IPS-15b (cell line): ENCODE measurements around the gene OR2Y1.
"Not testable (repeated sequence)": the region's sequence is repeated elsewhere in the genome, so short reads cannot be mapped to it uniquely, and the experiment has no call there.

Source experiments
- H3K27me3 ChIP-seq: one replicate; pipeline ENCODE4 v1.6.1; 2013; ENCODE audit warnings: low read length; ENCODE audit not compliant: control insufficient read depth, insufficient read depth
- H3K36me3 ChIP-seq: one replicate; pipeline ENCODE4 v1.6.1; 2013; ENCODE audit warnings: low read length; ENCODE audit not compliant: control insufficient read depth, insufficient read depth
- H3K4me1 ChIP-seq: one replicate; pipeline ENCODE4 v1.6.1; 2013; ENCODE audit warnings: mild to moderate bottlenecking, low read length; ENCODE audit not compliant: control insufficient read depth, insufficient read depth
- H3K4me3 ChIP-seq: one replicate; pipeline ENCODE4 v1.5.1; 2013; ENCODE audit warnings: low read depth, low read length
- H3K9ac ChIP-seq: one replicate; pipeline ENCODE4 v1.6.1; 2013; ENCODE audit warnings: low read depth, mild to moderate bottlenecking, low read length
- H3K9me3 ChIP-seq: one replicate; pipeline ENCODE4 v1.6.1; 2013; ENCODE audit warnings: mild to moderate bottlenecking, low read length; ENCODE audit not compliant: control insufficient read depth, insufficient read depth

The OR2Y1 gene

DNA sequence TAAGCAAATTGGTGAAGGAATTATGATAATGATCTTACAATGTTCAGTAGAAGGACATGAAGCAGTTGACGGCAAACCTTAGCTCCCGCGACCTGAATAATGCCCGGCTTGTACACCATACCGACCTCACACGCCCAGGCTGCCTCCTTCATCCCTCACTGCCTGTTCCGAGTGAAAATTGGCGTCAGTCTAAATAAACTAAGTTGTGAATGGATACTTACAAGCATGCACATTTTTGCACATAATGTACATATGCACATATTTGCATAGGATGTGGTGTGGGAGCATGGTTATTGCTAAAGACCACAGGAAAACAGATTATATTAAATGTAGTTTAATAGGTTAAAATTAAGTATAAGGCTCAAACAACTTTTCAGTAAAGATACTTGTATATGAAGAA, 14.9 kb downstream of the OR2Y1 start:
- no peaks in the 10 kb centered on the region for H3K36me3 ChIP-seq
- H3K9ac ChIP-seq = no peak overlapping the region
- H3K9me3 ChIP-seq = no peaks in the 10 kb centered on the region
- H3K27me3 ChIP-seq = no peaks in the 10 kb centered on the region
- no peaks in the 10 kb centered on the region for H3K4me1 ChIP-seq
- no peak overlapping the region for H3K4me3 ChIP-seq

DNA sequence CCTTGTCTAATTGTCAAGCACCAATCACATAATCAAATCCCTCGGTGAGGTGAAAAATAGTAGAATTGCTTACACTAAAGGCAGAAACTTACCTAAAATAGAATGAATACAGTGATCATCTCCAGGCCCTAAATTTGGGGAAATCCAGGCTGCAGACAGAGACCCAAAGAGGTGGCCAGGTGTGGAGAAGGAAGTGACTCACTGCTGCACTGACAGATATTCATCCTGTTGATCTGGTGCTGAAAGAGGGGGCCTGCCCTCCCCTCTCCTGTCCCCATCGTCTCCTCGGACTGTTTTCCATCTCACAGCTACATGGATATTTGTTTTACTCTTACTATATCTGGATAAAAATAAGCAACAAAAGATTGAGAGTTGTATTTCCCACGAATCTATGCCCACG, 15.9 kb downstream of the OR2Y1 start:
- Histone ChIP-seq H3K4me3 (no peak overlapping the region), H3K4me1 (no peaks in the 10 kb centered on the region), H3K9me3 (no peaks in the 10 kb centered on the region), H3K27me3 (no peaks in the 10 kb centered on the region), H3K9ac (no peak overlapping the region), H3K36me3 (no peaks in the 10 kb centered on the region)

DNA sequence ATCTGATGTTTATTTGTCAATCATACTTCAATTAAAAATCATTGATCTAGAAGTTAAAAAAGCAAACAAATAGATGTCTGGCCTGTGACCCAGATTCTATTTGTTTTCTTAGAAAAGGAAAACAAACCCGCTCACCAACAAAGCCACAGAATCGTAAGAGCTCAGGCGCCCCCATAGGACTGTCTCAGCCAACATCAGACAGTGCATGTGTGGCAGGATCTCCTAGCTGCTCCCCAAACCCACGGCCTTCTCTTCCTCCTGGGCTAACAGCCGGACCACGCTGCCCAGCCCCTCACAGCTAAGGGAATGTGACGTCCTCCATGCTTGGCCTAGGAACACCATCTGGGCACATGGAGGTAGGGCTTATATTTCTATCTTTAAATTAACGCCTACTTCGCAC, 19.4 kb downstream of the OR2Y1 start:
- no peaks in the 10 kb centered on the region for H3K4me1 ChIP-seq
- no peak overlapping the region for H3K4me3 ChIP-seq
- no peaks in the 10 kb centered on the region for H3K9me3 ChIP-seq
- no peaks in the 10 kb centered on the region for H3K27me3 ChIP-seq
- H3K9ac ChIP-seq = no peak overlapping the region
- no peaks in the 10 kb centered on the region for H3K36me3 ChIP-seq

DNA sequence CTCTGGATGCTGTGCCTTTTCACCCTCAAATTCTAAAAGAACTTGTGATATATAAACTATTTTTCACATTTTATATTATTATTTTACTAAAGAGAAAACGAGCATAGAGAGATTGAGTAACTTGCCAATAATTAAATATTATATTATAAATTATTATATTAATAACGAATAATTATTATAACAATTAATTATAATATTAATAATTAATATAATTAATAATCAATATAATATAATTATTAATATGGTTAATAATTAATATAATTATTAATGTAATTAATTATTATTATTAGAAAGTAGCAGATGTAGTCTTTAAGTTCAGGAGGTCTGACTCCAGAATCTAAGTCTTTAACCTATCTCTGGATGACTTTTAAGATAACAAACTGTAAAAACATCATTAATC, 20.1 kb downstream of the OR2Y1 start:
- Histone ChIP-seq H3K9ac (no peak overlapping the region), H3K27me3 (no peaks in the 10 kb centered on the region), H3K4me3 (no peak overlapping the region), H3K36me3 (no peaks in the 10 kb centered on the region), H3K4me1 (no peaks in the 10 kb centered on the region), H3K9me3 (no peaks in the 10 kb centered on the region)

DNA sequence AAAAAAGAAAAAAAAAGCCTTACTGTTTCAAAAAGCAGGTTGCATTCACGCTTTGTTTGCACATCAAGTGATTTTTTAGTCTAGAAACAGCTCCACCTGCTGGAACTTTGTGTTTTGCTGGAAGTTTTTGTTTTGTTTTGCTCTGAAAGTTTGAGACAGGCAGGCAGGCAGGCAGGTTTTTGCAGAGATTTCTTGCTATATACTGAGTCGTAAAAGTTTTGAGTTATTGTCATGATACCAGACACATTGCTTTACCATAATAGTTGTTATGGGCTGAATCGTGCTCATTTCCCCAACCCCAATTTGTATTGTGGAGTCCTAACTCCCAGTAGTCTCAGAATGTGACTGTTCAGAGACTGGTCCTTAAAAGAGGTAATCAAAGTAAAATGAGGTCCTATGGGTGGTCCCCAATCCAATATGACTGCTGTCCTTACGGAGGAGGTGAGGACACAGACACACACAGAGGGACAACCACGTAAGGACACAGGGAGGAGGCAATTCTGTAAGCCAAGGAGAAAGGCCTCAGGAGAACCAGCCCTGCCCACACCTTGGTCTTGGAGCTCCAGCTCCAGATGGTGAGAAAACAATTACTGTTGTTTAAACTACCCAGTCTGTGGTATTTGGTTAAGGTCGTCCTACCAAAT, 20.9 kb downstream of the OR2Y1 start:
- H3K27me3 ChIP-seq = no peaks in the 10 kb centered on the region
- H3K36me3 ChIP-seq = no peaks in the 10 kb centered on the region
- H3K9me3 ChIP-seq = no peaks in the 10 kb centered on the region
- H3K4me1 ChIP-seq = no peaks in the 10 kb centered on the region
- H3K9ac ChIP-seq = no peak overlapping the region
- H3K4me3 ChIP-seq = no peak overlapping the region

DNA sequence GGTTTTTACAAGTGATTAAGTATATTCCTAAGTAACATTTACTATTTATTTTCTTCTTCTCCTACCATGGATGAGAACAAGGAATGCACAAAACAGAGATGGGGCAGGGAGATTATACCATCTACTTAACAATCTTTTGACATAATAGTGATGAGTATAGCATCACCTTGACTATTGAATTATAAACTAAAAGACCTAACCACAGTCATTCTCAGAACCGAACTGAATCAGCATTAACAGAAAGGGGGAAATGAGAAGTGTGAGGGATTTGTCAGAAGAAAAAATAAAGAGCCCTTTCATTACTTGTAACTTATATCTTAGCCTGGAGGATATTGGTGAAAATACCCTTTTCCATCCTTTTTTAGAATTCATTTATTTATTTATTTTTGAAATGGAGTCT, 21.9 kb downstream of the OR2Y1 start:
- Histone ChIP-seq H3K4me3 (no peak overlapping the region), H3K36me3 (no peaks in the 10 kb centered on the region), H3K9me3 (no peaks in the 10 kb centered on the region), H3K9ac (no peak overlapping the region), H3K4me1 (no peaks in the 10 kb centered on the region), H3K27me3 (no peaks in the 10 kb centered on the region)

DNA sequence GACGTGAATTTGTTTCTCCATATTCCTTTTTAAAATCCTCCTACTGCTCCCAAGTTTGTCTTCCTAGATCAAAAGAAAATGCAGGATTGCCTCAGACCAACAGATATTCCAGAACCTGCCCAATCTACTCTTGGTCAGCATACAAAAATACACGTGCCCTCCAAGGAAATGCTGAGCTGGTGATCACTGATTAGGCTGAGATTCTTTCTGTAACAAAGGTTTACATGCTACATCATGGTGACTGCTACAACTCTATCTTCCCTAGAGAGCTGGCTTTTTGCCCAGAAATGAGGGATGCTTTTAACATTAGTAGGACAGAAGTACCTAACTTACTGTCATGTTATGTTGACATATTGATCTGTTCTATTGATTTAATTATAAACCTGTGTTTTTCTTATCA, 35.5 kb downstream of the OR2Y1 start:
- Histone ChIP-seq H3K27me3 (no peaks in the 10 kb centered on the region), H3K9ac (no peak overlapping the region), H3K4me1 (peaks cover 4% of the 10 kb centered on the region), H3K9me3 (no peaks in the 10 kb centered on the region), H3K4me3 (no peak overlapping the region), H3K36me3 (no peaks in the 10 kb centered on the region)

DNA sequence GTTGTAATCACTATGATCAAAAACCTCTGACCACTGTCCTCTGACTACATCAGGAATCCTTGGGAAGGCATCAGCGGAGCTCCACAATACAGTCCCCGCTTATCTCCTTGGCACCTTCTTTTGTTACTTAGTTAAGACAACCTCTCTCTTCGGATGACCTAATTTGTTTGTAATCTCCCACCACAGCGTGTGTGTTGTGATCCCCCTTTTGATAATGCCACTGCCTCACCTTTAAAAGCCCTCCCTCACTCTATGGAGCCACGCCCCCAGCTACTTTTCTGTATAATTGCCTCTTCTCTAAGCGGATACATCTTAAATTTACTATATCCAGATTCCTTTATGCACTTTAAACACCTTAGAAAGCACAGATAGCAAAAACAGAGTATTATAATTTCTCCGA, 35.9 kb downstream of the OR2Y1 start:
- Histone ChIP-seq H3K4me3 (no peak overlapping the region), H3K27me3 (no peaks in the 10 kb centered on the region), H3K36me3 (no peaks in the 10 kb centered on the region), H3K9me3 (no peaks in the 10 kb centered on the region), H3K4me1 (peaks cover under 1% of the 10 kb centered on the region), H3K9ac (no peak overlapping the region)

DNA sequence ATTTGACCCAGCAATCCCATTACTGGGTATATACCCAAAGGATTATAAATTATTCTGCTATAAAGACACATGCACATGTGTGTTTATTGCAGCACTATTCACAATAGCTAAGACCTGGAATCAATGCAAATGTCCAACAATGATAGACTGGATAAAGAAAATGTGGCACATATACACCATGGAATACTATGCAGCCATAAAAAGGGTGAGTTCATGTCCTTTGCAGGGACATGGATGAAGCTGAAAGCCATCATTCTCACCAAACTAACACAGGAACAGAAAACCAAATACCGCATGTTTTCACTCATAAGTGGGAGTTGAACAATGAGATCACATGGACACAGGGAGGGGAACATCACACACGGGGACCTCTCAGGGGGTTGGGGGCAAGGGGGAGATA, 36.5 kb downstream of the OR2Y1 start:
- H3K4me3 ChIP-seq, H3K36me3 ChIP-seq, H3K9ac ChIP-seq, H3K4me1 ChIP-seq, H3K9me3 ChIP-seq, H3K27me3 ChIP-seq: not testable (repeated sequence)

DNA sequence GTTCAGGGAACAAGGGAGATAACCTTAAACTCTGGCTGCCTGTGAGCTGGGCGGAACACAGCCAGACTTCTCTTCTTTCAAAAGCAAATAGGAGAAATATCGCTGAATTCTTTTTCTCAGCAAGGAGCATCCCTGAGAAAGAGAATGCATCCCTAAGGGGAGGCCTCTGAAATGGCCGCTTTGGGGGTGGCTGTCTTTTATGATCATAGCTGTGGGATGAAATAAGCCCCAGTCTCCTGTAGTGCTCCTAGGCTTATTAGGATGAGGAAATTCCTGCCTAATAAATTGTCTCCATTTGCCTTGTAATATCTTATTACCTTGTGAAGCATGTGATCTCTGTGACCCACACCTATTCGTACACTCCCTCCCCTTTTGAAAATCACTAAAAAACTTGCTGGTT, 39.4 kb downstream of the OR2Y1 start:
- H3K9ac ChIP-seq, H3K27me3 ChIP-seq, H3K4me3 ChIP-seq, H3K9me3 ChIP-seq, H3K36me3 ChIP-seq, H3K4me1 ChIP-seq: not testable (repeated sequence)

DNA sequence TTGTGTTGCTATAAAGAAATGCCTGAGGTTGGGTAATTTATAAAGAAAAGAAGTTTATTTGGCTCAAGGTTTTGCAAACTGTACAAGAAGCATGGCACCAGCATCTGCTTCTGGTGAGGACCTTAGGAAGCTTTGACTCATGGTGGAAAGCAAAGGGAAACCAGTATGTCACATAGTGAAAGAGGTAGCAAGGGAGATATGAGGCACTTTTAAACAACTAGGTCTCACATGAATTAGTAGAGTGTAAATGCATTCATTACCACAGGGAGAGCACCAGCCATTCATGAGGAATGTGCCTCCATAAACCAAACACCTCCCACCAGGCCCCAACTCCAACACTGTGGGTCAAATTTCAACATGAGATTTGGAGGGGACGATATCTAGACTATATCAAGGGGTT, 40.8 kb downstream of the OR2Y1 start:
- H3K4me3 ChIP-seq = no peak overlapping the region
- H3K4me1 ChIP-seq = no peaks in the 10 kb centered on the region
- no peaks in the 10 kb centered on the region for H3K27me3 ChIP-seq
- H3K9me3 ChIP-seq = no peaks in the 10 kb centered on the region
- H3K36me3 ChIP-seq = no peaks in the 10 kb centered on the region
- no peak overlapping the region for H3K9ac ChIP-seq

DNA sequence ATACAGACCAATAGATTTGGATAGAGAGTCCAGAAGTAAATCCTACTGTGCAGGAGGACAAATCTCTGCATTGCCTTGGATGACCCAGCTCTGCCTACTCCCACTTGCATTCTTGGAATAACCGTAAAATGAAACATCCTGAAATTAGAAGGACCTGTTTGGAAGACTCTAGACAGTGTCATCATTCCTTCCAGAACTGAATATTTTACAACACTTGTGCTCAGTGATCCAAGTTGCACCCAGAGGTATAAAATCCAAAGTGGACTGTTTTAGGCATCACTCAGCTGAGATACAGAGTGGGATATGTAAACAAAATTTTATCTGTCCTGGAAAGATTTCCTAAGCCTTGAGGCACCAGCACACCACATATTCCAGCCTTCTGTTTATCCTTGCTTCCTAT, 43.7 kb downstream of the OR2Y1 start:
- H3K27me3 ChIP-seq = no peaks in the 10 kb centered on the region
- H3K9me3 ChIP-seq = no peaks in the 10 kb centered on the region
- H3K9ac ChIP-seq = no peak overlapping the region
- no peaks in the 10 kb centered on the region for H3K36me3 ChIP-seq
- H3K4me3 ChIP-seq = no peak overlapping the region
- no peaks in the 10 kb centered on the region for H3K4me1 ChIP-seq

DNA sequence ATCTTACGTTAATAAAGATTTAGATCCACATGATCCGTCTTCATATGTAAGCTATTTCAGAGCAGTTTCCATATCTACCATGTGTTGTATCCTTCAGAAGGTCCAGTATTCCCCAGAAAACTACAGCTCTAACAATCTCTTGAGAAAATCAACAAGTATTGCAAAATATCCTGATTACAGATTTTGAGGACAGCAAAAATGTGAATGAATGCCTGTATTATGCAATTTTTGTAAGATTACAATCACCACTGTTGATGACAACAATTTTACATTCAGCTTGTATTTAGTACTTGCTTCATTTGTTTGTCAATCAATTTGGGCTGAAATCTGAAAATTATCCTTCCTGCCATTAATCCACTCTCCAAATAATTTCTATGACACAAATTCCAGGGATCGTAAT, 47.4 kb downstream of the OR2Y1 start:
- Histone ChIP-seq H3K9ac (no peak overlapping the region), H3K9me3 (no peaks in the 10 kb centered on the region), H3K27me3 (no peaks in the 10 kb centered on the region), H3K4me1 (no peaks in the 10 kb centered on the region), H3K36me3 (no peaks in the 10 kb centered on the region), H3K4me3 (no peak overlapping the region)
